Stomach (tissue), 4 donors: ENCODE measurements around the gene GEMIN7.

Experiments
- CTCF ChIP-seq, 7 experiments: fragments of 450-650 bp in 4 of 7; fragments of 200-600 bp in 3 of 7; sonication (generic) in 3 of 7; IDR thresholded peaks; one replicate each; pipeline ENCODE4 v1.5.1; 2016 to 2019; ENCODE audit warnings: antibody characterized with exemption in 7 of 7, control low read depth in 2 of 7, mild to moderate bottlenecking in 1 of 7
- POLR2A ChIP-seq, 4 donors: fragments of 450-650 bp; IDR thresholded peaks; one replicate each; pipeline ENCODE4 v1.6.1; 2016; ENCODE audit warnings: antibody characterized with exemption in 4 of 4, control low read depth in 2 of 4, mild to moderate bottlenecking in 1 of 4, moderate library complexity in 1 of 4

GRCh38 chr19:45047188-45047797 lies 31.8 kb upstream of the GEMIN7 start:
- peak in 1 of 7 experiments; percentile 7 for TF ChIP-seq CTCF (IDR thresholded peaks at IDR 0.05)
- no peak for TF ChIP-seq POLR2A (IDR thresholded peaks at IDR 0.05)
